NCI-H1436 (cell line): ENCODE results near the gene R3HDM2.

Source experiments
- DNase-seq: peaks from one replicate; lab custom pipeline; 2025; lab: John Stamatoyannopoulos, UW

The R3HDM2 gene

DNA sequence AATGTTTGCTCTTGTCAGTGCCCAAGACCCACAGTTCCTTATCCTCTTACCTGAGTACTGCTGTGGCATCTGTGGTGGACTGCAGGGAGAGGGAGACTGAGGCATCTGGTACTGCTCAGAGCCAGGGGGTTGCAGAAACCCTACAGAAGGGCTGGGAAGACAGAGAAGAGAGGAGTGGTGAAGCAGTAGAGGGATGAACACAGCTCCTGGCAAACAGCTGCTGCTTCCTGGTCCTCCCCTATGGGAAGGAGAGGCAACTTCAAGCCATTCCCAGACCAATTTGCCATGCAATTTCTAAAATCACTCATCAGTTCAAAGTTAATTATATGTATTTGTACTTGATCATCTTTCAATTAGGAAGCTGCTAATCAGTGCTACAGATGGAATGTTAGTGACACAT is 164.2 kb downstream of the R3HDM2 start:
- no peak for DNase-seq

DNA sequence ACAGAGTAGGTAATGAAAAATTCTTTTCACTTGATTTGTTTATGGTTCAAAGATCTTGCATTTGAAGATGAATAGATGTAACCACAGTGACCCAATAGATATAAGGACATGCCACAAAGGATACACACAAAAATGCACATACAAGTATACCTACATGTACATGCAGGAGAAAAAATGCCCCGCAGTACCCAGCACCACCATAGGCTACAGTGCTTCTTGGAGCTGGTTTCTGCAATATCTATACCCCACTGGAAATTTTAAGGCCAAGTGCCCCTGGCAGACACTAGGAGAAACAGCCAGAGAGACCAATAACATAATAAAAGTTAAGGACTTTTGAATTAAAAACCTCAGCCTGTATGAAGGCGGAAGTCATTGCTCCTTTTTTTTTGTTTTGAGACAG is 167.7 kb downstream of the R3HDM2 start:
- no peak for DNase-seq

DNA sequence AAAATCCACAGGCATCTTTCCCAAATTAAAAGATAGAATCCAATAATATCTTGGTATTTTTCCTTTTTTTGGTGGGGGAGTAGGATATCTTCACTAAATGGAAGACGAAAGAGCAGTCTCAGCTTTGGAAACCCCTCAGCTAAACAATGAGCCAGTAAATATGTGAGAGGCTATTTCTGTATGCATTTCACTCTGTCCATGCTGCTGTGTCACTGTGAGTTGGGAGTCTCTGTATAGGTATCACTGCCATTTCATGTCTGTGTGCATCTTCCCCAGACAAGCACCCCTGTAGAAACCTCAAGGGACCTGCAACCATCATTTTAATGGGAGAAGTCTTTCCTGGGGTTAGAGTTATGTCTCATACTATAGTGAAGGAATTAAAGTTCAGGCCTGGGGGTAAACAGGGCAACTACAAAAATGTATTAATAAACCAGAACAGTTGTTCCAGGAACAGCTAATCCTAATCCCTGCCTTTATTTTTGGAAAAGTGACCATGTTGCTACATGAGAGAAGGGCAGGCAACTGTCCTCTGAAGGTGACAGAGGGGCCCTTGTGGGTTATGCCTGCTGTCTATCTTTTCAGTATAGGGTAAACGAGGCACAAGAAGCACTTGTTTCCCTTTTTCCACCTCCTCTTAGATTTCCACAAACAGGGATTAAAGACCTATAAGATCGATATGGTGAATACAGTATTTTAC is 168.6 kb downstream of the R3HDM2 start:
- no peak for DNase-seq

DNA sequence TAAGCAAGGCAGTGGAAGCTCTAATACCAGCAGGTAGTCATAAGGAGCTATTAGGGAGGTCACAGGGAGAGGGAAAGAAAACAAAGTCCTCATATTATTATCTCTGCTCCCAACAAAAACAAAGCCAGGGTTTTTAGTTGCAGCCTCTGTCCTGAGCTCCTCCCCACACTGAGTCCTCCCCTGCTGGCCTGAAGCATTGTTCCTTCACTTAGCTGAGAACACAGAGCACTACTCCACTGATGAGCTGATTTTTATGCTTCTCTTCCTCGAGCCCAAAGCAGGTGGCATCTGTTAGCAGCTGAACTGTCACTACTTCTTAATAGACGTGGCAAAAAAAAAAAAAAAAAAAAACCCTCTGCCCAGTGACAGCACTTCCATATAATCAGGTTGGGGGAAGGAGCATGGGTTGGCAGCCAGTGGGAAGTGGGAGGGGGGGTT is 169.4 kb downstream of the R3HDM2 start:
- peak; percentile 23 for DNase-seq

DNA sequence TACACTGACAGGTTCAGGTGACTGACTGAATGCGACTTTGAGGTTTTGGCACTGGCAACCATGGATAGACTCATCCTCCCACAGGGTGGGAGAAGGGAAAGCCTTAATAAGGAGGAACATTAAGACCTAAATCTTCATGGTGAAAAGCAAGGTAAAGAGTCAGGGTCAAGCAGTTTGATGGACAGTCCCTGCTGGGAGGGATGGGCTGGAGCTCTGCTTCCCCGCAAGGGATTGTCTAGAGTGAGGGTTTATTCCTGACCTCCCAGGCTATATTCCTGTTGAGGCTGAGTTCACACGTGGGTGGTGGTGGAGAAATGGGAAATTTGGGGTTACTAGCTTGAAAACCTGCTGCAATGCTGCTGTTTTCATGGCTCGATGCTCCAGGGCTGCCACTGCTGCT is 170.5 kb downstream of the R3HDM2 start:
- DNase-seq, result no peak

DNA sequence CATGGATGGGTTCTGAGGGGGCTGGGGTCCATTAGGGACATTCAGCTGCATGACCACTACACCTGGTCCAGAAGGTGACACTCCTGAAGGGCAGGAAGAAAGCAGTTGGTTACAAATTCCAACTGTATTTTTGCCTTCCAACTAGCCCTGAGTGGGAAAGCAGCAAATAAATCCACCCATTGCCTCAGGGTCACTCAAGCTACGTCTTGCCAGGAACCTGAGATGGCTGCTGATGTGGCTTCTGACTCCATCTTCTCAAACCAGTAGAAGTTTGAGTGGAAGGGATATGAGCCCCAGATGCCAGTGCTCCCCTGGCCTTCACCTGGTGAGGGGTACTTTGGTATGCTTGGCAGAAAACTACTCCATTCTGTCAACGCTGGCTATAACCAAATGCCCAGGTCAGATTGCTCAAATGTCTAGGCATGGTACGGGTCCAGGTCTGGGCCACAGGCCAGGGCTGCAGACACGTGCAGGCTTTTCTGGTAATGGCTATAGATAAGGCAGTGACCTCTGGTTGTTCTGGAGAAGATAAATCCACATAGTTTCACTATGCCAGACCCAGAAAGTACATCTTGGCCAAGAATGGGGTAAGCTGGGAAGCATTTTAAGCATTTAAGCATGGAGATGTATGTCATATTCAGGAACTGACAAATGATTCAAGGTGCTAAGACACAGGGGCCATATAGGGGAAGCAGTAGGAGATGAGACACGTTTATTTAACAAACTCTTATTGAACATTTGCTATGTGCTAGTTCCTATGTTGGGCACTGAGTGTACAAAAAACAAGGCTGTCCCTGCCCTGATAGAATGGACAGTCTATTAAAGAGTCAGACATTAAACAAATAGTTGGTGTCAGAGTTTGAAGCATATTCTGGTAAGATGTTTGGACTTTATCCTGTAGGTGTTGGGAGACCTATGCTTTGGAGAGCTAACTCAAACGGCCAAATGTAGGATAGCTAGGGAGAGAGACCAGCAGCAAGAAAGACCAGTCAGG is 171.6 kb downstream of the R3HDM2 start:
- no peak for DNase-seq

DNA sequence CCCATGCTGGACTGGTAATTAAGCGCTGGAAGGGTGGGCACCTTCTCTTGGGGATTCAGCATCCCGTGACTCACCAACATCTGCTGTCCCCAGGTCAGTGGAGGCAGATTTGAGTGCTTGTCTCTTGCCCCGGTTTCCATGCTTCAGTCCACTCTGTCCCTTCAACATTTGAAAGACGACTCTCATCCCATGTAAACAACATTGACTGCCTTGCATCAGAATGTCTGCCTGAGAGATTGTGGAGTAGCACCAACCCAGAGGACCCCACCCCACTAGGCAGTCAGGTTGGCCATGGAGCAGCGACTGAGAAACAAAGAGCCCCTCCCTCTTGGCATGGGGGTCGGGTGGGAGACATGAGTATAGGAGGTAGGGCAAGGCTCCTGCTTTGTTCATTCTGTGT is 174.9 kb downstream of the R3HDM2 start:
- no peak for DNase-seq

DNA sequence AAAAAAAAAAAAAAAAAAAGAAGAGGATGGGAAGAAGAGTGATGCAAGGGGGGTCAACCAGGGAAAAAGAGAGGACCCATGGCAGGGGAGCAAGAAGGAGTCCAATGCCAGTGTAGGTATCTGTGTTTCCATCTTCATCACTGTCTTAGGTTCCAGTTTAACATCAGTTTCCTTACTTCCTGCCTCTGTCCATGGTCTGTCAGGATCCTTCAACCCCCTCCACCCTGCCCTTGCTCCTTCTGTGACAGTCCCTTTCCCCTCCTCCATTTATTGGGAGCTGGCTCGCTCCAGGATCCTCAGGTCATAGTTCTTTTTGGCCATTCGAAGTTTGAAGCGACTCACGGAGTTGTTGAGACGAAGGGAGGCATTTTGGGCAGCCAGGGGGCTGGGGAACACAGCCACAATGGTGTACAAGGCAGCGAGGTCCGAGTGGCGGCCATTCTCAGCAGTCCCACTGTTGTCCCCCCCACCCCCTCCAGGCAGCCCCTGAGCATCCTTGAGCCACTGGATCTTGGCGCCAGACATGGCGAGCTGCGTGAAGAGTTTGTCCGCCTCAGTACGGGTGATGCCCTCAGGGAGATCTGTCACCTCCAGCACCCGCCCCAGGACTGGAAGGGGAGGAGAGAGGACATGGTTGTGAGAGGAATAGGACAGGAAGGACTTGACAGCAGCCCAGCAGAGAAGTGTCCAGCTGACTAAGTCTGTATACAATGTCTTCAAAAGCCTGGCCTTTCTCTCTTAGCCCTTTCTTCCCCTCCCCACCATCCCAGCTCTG is 176.2 kb downstream of the R3HDM2 start:
- DNase-seq, result no peak

DNA sequence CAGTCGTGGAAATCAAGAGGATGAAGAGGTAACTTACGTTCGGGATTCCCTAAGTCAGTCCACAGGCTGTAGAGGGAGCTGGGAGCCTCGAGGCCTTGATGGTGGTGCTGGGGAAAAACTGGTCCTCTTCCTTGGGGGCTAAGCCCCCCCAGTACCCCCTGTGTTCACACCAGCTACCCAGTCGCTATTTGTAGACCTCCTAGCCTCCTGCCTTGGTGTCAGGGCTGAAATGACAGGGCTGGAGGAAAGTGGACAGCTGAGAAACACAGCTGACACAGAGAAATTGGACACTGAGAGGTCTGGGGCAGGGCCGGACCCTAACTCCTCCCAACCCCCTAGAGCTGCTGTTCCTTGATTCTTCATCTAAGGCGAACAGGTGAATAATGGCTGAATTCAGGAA is 179.9 kb downstream of the R3HDM2 start, which contains the start of gene STAC3:
TSS of gene STAC3 (minus strand) at position 232 of the 400 bp plus-strand sequence. CDS start 1,551 bp downstream, outside the sequence.
- DNase-seq, result no peak

DNA sequence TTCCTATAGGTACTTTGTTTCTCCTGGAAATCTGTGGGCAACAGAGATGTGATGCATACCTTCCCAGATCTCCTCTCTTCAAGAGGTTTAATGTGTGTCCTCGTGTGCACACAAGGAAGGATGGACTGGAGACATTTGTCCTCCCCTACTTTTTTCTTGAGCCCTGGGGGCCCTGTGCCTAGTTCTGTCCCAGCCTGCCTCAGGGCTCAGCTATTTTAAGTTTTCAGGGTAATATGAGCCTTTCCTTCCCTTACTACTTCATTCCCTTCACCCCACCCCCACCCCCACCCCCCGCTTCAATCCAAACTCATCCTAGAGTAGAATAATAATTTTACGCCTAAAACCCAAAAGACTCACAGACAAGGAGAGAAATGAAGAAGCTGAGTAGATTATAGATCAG is 180.3 kb downstream of the R3HDM2 start:
- no peak for DNase-seq

DNA sequence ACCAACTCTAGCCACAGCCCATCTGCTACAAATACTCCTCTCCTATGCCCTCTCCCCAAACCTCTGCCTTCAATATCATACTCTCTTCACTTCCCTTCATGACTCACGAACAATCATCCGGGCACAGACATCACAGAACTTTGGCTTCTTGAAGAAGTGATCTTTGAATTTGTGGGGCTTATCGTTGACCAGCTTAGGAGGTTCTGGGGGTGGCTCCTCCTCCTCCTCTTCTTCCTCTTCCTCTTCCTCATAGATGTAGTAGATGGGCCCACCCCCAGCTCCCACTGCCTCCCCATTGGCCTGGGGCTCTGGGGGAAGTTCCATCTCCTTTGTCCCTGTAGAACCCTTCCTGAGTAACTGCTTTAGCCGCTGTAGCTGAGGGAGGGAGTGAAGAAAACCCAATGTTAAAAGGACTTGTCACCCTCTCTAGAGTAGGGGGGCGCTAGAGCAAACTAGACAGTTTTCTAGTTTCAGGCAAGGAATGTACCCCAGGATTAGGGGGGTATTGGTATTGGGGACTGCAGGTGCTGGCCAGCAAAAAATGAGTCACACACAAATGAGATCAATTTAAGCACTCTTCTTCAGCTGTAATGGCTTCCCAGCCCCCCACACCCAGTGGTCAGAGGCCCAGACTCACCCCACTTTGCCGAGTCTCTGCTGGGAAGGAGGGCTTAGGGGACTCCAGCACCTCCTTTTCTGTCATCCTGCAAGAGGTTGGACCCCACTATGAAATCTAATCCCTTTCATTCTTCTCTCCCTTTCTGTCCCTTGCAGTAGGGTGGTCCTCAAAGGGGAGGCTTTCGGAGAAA is 181.7 kb downstream of the R3HDM2 start:
- no peak for DNase-seq

DNA sequence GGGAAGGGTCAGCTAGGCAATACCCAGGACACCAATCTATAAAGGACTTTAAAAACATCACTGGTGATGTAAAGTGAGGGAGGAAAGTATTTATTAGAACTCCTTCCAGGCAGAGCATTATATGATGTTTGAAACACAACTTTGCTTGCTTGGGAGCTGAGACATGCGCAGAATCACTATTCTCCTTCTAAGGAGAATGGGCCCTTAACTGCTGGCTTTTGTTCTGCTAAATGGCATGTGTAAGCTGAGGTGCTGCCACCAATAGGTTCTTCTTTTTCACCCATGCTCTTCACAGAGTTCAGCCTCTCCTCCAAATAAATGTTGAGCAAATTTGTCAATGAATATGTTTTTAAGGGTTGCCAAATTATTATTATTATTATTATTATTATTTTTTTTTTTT is 183.8 kb downstream of the R3HDM2 start:
- DNase-seq, result no peak

DNA sequence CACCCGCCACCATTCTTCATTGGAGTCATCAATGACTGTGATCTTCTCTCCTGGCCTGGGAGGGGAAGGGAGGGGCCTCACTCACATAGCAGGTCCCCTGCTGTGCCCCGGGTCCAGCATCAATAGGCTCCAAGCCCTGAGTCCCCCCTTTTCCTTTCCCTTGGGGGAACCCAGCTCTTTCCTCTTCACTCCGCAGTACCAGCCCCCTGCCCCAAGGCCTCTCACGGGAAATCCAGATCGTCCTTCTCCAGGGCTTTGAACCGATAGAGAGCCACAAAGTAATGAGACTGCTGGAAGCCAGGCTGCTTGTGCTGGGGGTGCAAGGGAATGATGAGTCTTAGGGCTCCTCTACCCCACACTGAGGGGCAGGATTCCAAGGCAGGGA is 186.5 kb downstream of the R3HDM2 start:
- DNase-seq, result no peak

DNA sequence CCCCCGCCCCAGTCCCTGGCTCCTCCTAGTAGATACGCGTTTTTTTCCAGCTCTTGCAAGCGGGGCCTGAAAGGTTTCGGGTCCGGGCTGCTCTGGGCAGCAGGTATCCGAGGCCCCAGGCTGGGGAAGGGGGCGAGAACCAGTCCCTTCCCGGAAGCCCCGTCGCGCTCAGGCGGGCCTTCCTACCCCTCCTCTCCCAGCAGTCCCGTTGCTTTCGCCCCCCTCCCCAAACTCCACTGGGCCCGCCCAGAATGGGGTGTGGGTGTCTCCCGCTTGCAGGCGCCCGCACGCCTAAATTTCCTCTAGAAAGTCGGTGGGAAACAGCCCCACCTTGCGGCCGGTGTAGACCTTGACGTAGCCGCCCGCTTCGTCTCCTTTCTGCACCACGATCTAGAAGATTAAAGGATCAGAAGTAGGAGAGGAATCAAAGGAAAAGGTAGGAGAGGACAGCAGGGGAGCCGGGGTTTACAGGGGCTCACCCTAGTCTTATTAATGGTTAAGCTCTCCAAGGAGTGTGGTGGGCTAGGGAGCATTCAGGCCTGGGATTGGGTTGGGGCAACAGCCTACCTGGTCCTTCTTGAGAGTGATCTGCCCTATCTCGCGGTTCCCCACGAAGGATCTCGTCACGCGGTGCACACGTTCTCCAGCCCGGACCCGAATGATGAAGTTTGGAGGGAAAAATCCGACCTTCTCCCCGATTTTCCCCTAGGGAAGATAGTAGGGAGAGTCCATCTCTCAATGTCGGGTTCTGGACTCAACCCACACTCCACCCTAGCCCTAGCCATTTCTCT is 187.1 kb downstream of the R3HDM2 start:
- peak; percentile 84 for DNase-seq

DNA sequence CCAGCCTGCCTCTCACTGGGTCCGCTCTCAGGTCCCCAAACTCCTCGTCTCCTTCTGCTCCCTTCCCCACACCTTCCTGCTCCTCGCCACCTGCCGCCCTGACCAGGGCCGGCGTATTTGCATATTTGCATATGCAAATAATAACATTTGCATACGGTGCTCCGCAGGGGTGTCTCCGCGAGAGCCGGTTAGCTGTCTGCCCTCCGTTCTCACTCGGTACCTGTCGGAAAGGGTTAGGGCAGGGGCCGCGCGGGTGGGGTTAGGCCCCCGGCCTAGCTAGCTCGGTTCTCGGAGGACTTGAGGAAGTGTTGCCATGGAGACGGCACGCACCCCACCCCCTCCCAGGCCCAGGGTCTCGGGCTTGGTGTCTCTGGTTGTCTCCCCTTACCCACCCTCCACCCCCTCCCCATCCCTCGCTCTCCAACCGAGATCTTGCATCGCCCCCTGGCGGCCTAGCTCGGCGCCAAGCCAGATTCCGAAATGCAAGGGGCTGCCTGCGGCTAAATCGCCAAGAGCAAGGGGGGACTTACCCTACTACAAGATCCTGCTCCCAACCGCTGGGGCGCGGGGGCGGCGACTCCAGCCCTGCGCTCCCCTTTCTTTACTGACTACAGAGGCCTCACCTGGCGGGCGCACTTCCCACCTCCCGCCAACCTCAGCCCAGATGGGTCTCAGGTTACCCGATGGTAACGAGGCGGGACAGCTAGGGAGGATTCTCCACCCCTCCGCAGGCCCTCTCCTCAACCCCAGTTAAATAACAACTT is 188.0 kb downstream of the R3HDM2 start:
- peak; percentile 88 for DNase-seq

DNA sequence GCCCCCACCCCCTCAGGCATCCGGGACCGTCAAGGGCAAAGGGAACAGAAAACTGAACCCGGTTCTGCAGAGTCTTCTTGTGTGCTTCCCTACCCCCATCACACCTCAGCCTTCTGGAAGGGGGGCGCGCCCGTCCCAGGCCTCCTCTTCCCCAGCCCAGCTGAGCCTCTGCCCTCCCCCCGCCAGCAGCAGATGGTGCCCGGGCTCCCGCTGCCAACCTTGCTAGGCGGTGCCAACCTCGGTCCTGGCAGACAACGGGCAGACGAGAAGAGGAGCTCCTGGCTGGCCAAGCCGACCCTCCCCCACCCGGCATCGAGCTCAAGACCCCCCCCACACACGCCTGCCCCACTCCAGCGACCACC is 188.5 kb downstream of the R3HDM2 start:
- DNase-seq, result no peak

DNA sequence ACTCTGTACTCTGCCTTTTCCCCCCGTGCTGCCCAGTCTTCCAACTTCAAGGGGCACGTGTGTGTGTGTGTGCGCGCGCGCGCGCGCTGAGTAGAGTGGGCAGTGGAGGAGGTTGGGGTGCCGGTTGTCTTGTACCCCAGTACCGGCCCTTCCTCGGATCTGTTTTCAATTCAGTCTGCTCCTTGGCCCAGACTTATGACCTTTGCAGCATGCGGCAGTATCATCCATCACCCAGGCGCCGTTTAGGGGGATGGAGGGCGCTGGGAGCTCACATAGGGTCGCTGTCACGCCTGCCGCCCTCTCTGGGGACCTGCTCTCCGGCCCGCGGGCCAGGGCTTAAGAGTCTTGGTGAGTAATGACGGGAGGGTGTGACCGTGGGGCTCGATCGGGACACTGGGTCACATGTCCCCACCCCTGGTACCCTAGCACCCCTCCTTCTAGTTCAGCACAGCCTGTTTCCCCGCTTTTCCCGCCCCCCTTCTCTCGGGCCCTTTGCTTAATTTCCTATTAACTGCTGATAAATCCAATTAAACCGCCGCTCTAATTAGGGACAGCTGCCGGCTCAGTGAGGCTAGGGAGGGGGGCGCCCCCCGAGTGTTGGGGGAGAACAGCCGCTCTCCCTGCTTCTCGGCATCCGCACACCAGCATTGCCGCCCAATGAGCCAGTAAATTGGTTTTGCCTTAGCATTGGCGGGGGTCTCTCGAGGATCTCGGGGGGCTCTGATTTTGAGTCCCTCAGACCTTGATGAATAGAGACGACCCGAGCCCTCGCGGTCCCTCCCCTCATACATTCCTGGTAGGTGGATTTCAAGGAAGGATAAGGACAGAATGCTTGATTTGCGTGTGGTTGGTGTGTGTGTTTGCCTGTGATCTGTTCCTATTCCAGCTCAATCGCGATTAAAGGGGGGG is 189.2 kb downstream of the R3HDM2 start:
- DNase-seq, result no peak

DNA sequence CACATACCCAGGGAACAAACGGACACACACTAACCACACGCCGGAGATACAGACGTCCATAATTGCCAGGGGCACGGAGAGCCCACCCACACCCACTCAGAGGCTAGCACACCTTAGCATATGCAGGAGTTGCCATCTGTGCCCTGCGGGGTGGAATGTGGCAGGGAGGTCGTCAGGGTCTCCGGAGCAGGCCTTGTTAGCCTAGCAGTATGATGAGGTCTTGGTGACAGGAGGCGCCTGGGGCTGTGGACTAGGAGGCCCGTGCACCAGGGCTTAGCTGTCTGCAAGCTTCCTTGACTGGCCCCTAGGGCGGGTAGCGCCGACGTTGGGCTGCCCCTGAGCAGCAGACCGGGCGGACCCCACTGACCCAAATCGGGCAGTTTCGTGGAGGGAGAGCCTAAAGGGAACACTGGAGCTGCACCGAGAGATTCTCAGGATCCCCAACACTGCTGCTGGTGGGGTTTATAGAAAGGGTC is 189.9 kb downstream of the R3HDM2 start:
- no peak for DNase-seq
